Measurements from ENCODE around the gene MARCKS. TPM values are rescaled to one million over a fixed set of nuclear protein-coding genes. Genes with fewer than 3 reads are reported as not detected.

MARCKS gene
- total RNA-seq, 2 donors from 2014 or later = 34.3 TPM

GRCh38 chr6:113859349-113860180 is 2.4 kb downstream of the MARCKS start:
- no peak for TF ChIP-seq CTCF (IDR thresholded peaks at IDR 0.05)
- H3K4me1 ChIP-seq (ENCODE audit: control insufficient read depth in 1 of 2, low read depth in 2 of 2) = peaks cover 8 to 9% of the 10 kb centered on the region in 2 donors

GRCh38 chr6:113860181-113860955 is 3.2 kb downstream of the MARCKS start:
- peaks cover 8 to 9% of the 10 kb centered on the region in 2 donors for H3K4me1 ChIP-seq (ENCODE audit: control insufficient read depth in 1 of 2, low read depth in 2 of 2)
- no peak for TF ChIP-seq CTCF (IDR thresholded peaks at IDR 0.05)
- DNase-seq (ENCODE audit: low spot score) (no peak), ATAC-seq (ENCODE audit: insufficient number of reproducible peaks, low FRiP score, low read depth) (no peak)
- no peaks in the 10 kb centered on the region for H3K27me3 ChIP-seq (replicated peaks; ENCODE audit: insufficient read depth)
- H3K4me3 ChIP-seq = peak overlapping the region; percentile 96
- H3K9me3 ChIP-seq = no peaks in the 10 kb centered on the region
- no peaks in the 10 kb centered on the region for H3K36me3 ChIP-seq
- peak overlapping the region; percentile 88 to 93 for H3K27ac ChIP-seq

More at GRCh38 chr6:113859349-113860180, 2.4 kb downstream of the MARCKS start:
- ATAC-seq (ENCODE audit: insufficient number of reproducible peaks, low FRiP score, low read depth) (no peak), DNase-seq (ENCODE audit: low spot score) (no peak)
- H3K27ac ChIP-seq = peak overlapping the region; percentile 88 to 93
- no peaks in the 10 kb centered on the region for H3K27me3 ChIP-seq (replicated peaks; ENCODE audit: insufficient read depth)
- peak overlapping the region; percentile 96 for H3K4me3 ChIP-seq
- no peaks in the 10 kb centered on the region for H3K9me3 ChIP-seq
- no peaks in the 10 kb centered on the region for H3K36me3 ChIP-seq

GRCh38 chr6:113862112-113862511 is 5.0 kb downstream of the MARCKS start:
- no peaks in the 10 kb centered on the region for H3K36me3 ChIP-seq
- ATAC-seq (ENCODE audit: insufficient number of reproducible peaks, low FRiP score, low read depth) = no peak
- no peak for TF ChIP-seq CTCF (IDR thresholded peaks at IDR 0.05)
- no peak overlapping the region for H3K27ac ChIP-seq
- peaks cover 4 to 9% of the 10 kb centered on the region in 2 donors for H3K4me1 ChIP-seq (ENCODE audit: control insufficient read depth in 1 of 2, low read depth in 2 of 2)
- no peak for DNase-seq (ENCODE audit: low spot score)
- H3K27me3 ChIP-seq (replicated peaks; ENCODE audit: insufficient read depth) = no peaks in the 10 kb centered on the region
- H3K9me3 ChIP-seq = no peaks in the 10 kb centered on the region
- H3K4me3 ChIP-seq = no peak overlapping the region

GRCh38 chr6:113870917-113871316 is 13.8 kb downstream of the MARCKS start:
- H3K27me3 ChIP-seq (replicated peaks; ENCODE audit: insufficient read depth) = no peaks in the 10 kb centered on the region
- ATAC-seq (ENCODE audit: insufficient number of reproducible peaks, low FRiP score, low read depth) (no peak), DNase-seq (ENCODE audit: low spot score) (no peak)
- no peak for TF ChIP-seq CTCF (IDR thresholded peaks at IDR 0.05)
- no peaks in the 10 kb centered on the region for H3K36me3 ChIP-seq
- H3K4me3 ChIP-seq = no peak overlapping the region
- no peaks in the 10 kb centered on the region for H3K9me3 ChIP-seq
- no peaks in the 10 kb centered on the region for H3K4me1 ChIP-seq (ENCODE audit: control insufficient read depth in 1 of 2, low read depth in 2 of 2)
- no peak overlapping the region for H3K27ac ChIP-seq

GRCh38 chr6:113871975-113872374 is 14.8 kb downstream of the MARCKS start:
- DNase-seq (ENCODE audit: low spot score) (no peak), ATAC-seq (ENCODE audit: insufficient number of reproducible peaks, low FRiP score, low read depth) (no peak)
- Histone ChIP-seq H3K4me1 (ENCODE audit: control insufficient read depth in 1 of 2, low read depth in 2 of 2) (no peaks in the 10 kb centered on the region), H3K27ac (no peak overlapping the region), H3K9me3 (no peaks in the 10 kb centered on the region), H3K27me3 (replicated peaks; ENCODE audit: insufficient read depth) (no peaks in the 10 kb centered on the region), H3K36me3 (no peaks in the 10 kb centered on the region), H3K4me3 (no peak overlapping the region)
- no peak for TF ChIP-seq CTCF (IDR thresholded peaks at IDR 0.05)

Measured in thoracic aorta (tissue), 2 donors.